HG03097 (cell line): ENCODE results near the gene FGGY.

Experiments
- ATAC-seq: cut with Tn5 transposase; IDR thresholded peaks from one replicate; pipeline ENCODE4 v1.9.1; 2021; ENCODE audit not compliant: unreplicated experiment, low FRiP score

The FGGY gene

GRCh38 chr1:59409549-59409948, 112.7 kb downstream of the FGGY start:
- no peak for ATAC-seq

GRCh38 chr1:59409986-59410385, 113.1 kb downstream of the FGGY start:
- no peak for ATAC-seq

GRCh38 chr1:59410457-59410856, 113.6 kb downstream of the FGGY start:
- ATAC-seq = no peak

GRCh38 chr1:59411147-59411546, 114.3 kb downstream of the FGGY start:
- no peak for ATAC-seq

GRCh38 chr1:59412718-59413326, 115.9 kb downstream of the FGGY start:
- ATAC-seq = no peak

- no peak for ATAC-seq
Observed at GRCh38 chr1:59413327-59413720, 116.4 kb downstream of the FGGY start.

- no peak for ATAC-seq
Observed at GRCh38 chr1:59414406-59415133, 117.7 kb downstream of the FGGY start.

- ATAC-seq = no peak
Observed at GRCh38 chr1:59415286-59415850, 118.5 kb downstream of the FGGY start.

- no peak for ATAC-seq
Observed at GRCh38 chr1:59415881-59416280, 119.0 kb downstream of the FGGY start.

- ATAC-seq = no peak
Observed at GRCh38 chr1:59417406-59417805, 120.5 kb downstream of the FGGY start.

GRCh38 chr1:59418363-59419144, 121.7 kb downstream of the FGGY start:
- ATAC-seq = no peak

- no peak for ATAC-seq
Observed at GRCh38 chr1:59419361-59420140, 122.7 kb downstream of the FGGY start.

GRCh38 chr1:59421232-59421920, 124.5 kb downstream of the FGGY start:
- no peak for ATAC-seq

GRCh38 chr1:59422921-59423575, 126.2 kb downstream of the FGGY start:
- ATAC-seq = no peak

- ATAC-seq = no peak
Observed at GRCh38 chr1:59427155-59427554, 130.3 kb downstream of the FGGY start.

GRCh38 chr1:59427784-59428183, 130.9 kb downstream of the FGGY start:
- ATAC-seq = no peak

- no peak for ATAC-seq
Observed at GRCh38 chr1:59428828-59429227, 131.9 kb downstream of the FGGY start.

- no peak for ATAC-seq
Observed at GRCh38 chr1:59429656-59430055, 132.8 kb downstream of the FGGY start.

- no peak for ATAC-seq
Observed at GRCh38 chr1:59431566-59432294, 134.8 kb downstream of the FGGY start.
